Stimulated activated CD4-positive, alpha-beta T cell treated with anti-CD3 and anti-CD28 coated beads, Interleukin-15, amount 100 ng/mL, for 24 hours (primary cell): ENCODE results near the gene SIK3.
A peak's percentile ranks its signal among the peaks of the same experiment; 100 is the strongest.
"Not testable (repeated sequence)": the region's sequence is repeated elsewhere in the genome, so short reads cannot be mapped to it uniquely, and the experiment has no call there.

ENCODE experiments used
- DNase-seq: peaks from one replicate; pipeline ENCODE4 v3.0.0-alpha.2; 2020

The SIK3 gene

DNA sequence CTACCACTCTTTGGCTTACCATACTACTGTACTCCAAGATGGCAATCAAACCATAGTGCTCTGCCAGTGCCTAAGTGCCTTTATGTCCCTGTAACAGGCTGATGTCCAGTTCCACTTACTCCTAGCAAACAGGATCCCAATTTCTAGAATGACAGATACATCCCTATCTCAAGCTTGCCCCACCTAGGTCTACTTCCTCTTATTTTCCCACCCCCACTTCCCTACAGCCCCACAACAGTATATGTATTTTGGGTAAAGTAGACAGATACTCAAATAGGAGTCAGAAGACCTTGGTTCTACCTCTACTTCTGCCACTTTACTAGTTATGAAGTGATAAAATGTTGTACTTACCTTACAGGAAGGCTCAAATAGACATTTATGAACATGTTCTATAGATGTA, 24.1 kb downstream of the SIK3 start:
- DNase-seq, result no peak

GRCh38 chr11:117073539-117073938, 24.7 kb downstream of the SIK3 start:
- no peak for DNase-seq

- no peak for DNase-seq
These were observed 25.4 kb downstream of the SIK3 start for GRCh38 chr11:117072517-117073461.

DNA sequence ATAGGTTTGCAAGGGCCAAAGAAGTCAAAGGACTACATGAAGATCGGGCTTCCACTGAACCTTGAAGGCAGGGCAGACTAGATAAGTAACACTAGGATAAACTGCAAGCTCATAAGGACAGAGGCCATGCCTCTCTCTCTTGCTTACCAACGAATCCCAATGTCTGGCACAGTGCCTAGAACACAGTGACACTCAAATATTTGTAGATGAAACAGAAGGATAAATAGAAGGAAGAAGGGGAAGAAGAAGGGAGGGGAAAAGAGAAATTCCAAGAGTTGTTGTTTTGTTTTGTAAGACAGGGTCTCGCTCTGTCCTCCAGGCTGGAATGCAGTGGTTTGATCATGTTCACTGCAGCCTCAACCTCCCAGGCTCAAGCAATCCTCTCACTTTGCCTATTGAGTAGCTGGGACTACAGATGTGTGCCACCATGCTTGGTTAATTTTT, 26.9 kb downstream of the SIK3 start:
- no peak for DNase-seq

- DNase-seq, result no peak
These were observed 28.2 kb downstream of the SIK3 start for GRCh38 chr11:117070016-117070415.

- no peak for DNase-seq
These were observed 29.8 kb downstream of the SIK3 start for GRCh38 chr11:117068303-117068860.

DNA sequence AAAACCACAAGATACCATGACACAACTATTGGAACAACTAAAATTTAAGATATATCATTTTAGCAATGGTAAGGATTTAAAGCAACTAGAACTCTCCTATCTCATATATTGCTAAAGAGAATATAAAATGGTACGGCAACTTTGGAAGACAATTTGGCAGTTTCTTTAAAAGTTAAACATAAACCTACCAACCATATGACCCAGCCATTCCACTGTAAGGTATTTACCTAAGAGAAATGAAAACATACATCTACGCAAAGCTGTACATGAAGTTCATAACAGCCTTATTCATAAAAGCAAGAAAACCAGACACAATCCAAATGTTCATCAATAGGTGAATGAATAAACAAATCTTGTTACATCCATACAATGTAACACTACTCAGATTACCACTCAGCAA, 31.3 kb downstream of the SIK3 start:
- no peak for DNase-seq

DNA sequence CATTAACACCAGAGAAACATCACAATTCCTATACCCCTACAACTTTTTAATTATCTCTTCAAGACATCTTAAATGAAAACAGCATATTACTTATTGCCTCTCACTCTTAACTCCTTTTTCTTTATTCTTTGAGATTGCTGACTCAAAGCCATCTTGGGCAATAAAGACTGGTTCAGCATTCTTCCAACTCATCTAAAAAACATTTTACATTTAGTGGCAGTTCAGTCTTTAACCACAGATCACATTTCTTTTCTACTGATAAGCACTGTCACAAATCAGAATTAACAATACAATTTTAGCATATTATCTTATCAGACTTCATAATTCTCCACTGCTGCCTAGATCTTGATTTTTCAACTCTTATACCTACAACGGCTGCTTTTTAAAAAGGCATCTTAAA, 34.0 kb downstream of the SIK3 start:
- DNase-seq, result no peak

- peak; percentile 23 for DNase-seq
These were observed 35.7 kb downstream of the SIK3 start for GRCh38 chr11:117062498-117062897.

DNA sequence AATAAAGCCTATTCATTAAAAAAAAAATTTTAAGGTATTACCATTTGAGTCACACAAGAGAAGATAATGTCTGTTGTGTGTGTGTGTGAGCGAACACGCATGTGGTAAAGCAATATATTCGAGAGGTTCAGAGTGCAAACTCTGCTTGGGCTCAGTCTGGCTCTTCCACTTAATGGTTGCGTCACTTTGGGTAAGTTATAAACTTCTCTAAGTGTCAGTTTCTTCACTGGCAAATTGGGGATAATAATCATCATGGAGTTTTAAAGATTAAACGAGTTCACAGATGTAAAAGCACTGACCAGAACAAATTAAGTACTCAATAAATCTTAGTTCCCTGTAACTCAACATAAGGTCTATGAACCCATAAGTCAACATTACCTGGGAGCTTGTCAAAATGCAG, 37.0 kb downstream of the SIK3 start:
- no peak for DNase-seq

DNA sequence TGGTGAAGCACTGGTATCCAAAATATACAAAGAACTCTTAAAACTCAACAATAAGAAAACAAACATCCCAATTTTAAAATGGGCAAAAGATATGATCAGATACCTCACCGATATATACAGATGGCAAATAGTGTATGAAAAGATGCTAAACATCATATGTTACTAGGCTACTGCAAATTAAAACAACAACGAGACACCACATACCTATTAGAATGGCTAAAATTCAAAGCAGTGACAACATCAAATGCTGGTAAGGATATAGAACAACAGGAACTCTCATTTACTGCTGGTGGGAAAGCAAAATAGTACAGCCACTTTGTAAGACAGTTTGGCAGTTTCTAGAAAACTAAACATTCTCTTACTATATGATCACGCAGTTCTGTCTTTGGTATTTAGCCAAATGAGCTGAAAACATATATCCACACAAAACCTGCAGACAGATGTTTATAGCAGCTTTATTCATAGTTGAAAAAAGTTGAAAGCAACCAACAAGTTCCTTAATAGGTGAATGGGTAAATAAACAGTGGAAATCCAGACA, 38.5 kb downstream of the SIK3 start:
- no peak for DNase-seq

GRCh38 chr11:117058761-117059261, 39.4 kb downstream of the SIK3 start:
- no peak for DNase-seq

DNA sequence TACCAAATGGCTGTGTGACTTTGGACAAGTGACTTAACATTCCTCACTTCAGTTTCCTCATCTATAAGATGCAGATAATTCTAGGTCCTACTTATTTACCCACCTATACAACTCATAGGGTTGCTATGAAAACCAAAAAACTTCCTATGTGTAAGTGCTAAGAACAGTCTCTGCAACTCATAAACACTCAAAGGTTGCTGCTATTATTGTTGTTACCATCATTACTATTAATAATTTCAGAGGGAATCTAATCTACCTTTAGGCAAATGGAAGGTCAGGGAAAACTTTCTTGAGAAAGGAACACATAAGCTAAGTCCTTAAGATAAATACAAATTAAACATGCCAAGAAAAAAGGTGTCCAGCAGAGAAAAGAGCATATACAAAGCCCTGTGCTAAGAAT, 40.5 kb downstream of the SIK3 start:
- DNase-seq, result no peak

- DNase-seq, result no peak
These were observed 40.9 kb downstream of the SIK3 start for GRCh38 chr11:117057317-117057716.

GRCh38 chr11:117055469-117055868, 42.8 kb downstream of the SIK3 start:
- DNase-seq, result no peak

- no peak for DNase-seq
These were observed 43.8 kb downstream of the SIK3 start for GRCh38 chr11:117054382-117054781.

DNA sequence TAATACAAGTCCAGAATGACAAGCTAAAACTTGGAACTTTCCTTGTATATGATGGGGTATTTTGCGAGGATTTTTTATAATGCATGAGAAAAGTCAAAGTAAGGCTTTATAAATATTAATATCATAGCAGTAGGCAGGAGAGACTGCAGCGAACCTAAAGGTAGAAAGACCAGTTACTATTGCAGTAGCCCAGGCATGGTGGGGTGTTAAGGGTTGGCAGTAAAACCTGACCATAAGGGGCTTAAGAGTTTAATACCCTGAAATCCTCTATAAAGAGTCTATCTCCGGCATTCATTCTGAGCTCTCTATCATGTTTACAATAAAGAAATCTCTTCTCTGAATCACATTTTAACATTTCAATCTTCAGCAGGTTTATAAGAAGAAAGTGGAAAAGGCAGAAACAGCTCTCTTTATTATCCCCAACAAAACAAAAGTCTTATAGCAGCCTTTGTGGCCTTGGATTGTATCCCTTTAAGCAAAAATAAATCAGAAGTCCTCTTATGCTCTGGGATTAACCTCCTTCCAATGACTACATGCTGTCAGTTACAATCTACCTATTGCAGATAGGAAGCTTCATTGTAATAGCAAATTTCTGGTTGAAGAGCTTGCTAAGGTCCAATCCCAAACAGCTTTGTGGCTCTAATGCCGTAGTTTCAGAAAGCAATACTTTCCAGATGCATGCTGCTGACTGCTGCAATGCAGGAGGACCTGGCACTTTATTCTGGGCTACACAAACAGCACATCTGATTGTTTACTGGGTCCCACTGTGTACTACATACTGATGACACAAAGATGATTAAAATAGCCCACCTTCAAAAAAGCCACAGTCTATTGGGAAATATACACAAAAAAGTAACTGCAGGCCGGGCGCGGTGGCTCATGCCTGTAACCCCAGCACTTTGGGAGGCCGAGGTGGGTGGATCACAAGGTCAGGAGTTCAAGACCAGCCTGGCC, 45.8 kb downstream of the SIK3 start:
- DNase-seq, result no peak

- DNase-seq, result not testable (repeated sequence)
These were observed 48.1 kb downstream of the SIK3 start for GRCh38 chr11:117050121-117050520.

DNA sequence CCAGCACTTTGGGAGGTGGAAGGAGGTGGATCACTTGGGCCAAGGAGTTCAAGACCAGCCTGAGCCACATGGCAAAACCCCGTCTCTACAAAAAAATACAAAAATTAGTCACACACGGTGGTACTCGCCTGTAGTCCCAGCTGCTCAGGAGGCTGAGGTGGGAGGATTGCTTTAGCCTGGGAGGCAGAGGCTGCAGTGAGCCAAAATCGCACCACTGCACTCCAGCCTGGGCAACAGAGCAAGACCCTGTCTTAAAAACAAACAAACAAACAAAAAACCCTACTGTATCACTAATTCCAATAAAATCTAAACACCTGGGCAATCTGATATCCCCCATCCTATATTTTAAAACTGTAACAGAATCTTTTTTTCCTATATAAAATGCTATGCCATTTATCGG, 51.6 kb downstream of the SIK3 start:
- not testable (repeated sequence) for DNase-seq

GRCh38 chr11:117045956-117046355, 52.3 kb downstream of the SIK3 start:
- DNase-seq, result no peak

GRCh38 chr11:117045196-117045595, 53.0 kb downstream of the SIK3 start:
- no peak for DNase-seq

GRCh38 chr11:117044287-117045035, 53.8 kb downstream of the SIK3 start:
- DNase-seq, result no peak
